K562 (cell line): ENCODE data around the gene NRP2. TPM values are rescaled to one million over a fixed set of nuclear protein-coding genes. Genes with fewer than 3 reads are reported as not detected.

Source experiments
- ATAC-seq: fragments of 200-7000 bp; cut with Tn5 transposase; 3 replicates; pipeline ENCODE4 v1.9.1; 2020; ENCODE audit warnings: moderate library complexity
- BruUV-seq: library from RNA; stranded (reverse); fragments of 400-500 nt; replicated peaks from 2 replicates; lab custom pipeline; 2021; lab: Mats Ljungman, UMichigan
- CTCF ChIA-PET: fragments of 300-600 bp; formaldehyde crosslinking; extraction: SDS; loops from one replicate; lab custom pipeline; 2021; ENCODE audit warnings: low intra/inter-chr PET ratio; lab: Yijun Ruan, JAX
- POLR2A ChIA-PET: fragments of 300-600, 350-650 bp; sonication (Branson Sonifier 250); formaldehyde crosslinking; extraction: SDS; loops from one replicate; lab custom pipeline; 2021; ENCODE audit warnings: antibody characterized with exemption, inconsistent platforms; lab: Yijun Ruan, JAX
- DNase-seq, 4 experiments: peaks; one replicate each; pipeline versions ENCODE4 v3.0.0 to v3.0.0-alpha.2; 2011 to 2018; ENCODE audit warnings: low spot score in 3 of 4, mixed read lengths in 3 of 4; ENCODE audit errors: extremely low read depth in 1 of 4
- FAIRE-seq: peaks from 2 replicates; lab custom pipeline; 2011; peaks lifted over from hg19 to GRCh38; lab: Jason Lieb, UNC
- H2AFZ ChIP-seq: 2 replicates; pipeline ENCODE4 v1.6.0; 2011; ENCODE audit warnings: low read depth, low read length, control low read depth, inconsistent platforms
- H3K27ac ChIP-seq: fragments of 200-600 bp; 3 replicates; pipeline ENCODE4 v1.8.0; 2011; ENCODE audit warnings: low read depth, mild to moderate bottlenecking, control low read depth, inconsistent platforms, low read length, moderate library complexity, mixed read lengths; ENCODE audit errors: extremely low read depth
- H3K27me3 ChIP-seq, 2 experiments: fragments of 300-600 bp in 1 of 2; 2 replicates in 1 of 2; 3 replicates in 1 of 2; pipeline versions ENCODE4 v1.6.0 to v1.8.0; 2011; ENCODE audit warnings: inconsistent platforms in 2 of 2, low read length in 2 of 2, mild to moderate bottlenecking in 1 of 2, mixed read lengths in 1 of 2, moderate library complexity in 1 of 2; ENCODE audit not compliant: control insufficient read depth in 2 of 2, insufficient read depth in 2 of 2
- H3K36me3 ChIP-seq: fragments of 300-600 bp; 3 replicates; pipeline ENCODE4 v1.8.0; 2011; ENCODE audit warnings: mild to moderate bottlenecking, low read length, inconsistent platforms; ENCODE audit not compliant: control insufficient read depth, insufficient read depth
- H3K4me1 ChIP-seq, 2 experiments: fragments of 200-600 bp in 1 of 2; replicated peaks in 1 of 2; 2 replicates in 1 of 2; 3 replicates in 1 of 2; pipeline versions ENCODE4 v1.5.1 to v1.8.0; 2011; ENCODE audit warnings: inconsistent platforms in 2 of 2, low read length in 2 of 2, mild to moderate bottlenecking in 1 of 2, mixed read lengths in 1 of 2, moderate library complexity in 1 of 2; ENCODE audit not compliant: control insufficient read depth in 2 of 2, insufficient read depth in 2 of 2
- H3K4me2 ChIP-seq: 2 replicates; pipeline ENCODE4 v1.6.1; 2011; ENCODE audit warnings: low read length, control low read depth, inconsistent platforms, mixed read lengths; ENCODE audit not compliant: insufficient read depth
- H3K4me3 ChIP-seq: fragments of 200-600 bp; sonication (generic), shearing (Covaris generic); 2 replicates; pipeline ENCODE4 v1.5.1; 2016; ENCODE audit warnings: control low read depth, inconsistent platforms
- H3K79me2 ChIP-seq: fragments of 200-600 bp; 3 replicates; pipeline ENCODE4 v1.8.0; 2011; ENCODE audit warnings: low read length, inconsistent platforms; ENCODE audit not compliant: control insufficient read depth, insufficient read depth
- H3K9ac ChIP-seq, 2 experiments: 2 replicates each; pipeline versions ENCODE4 v1.6.0 to v1.6.1; 2011; ENCODE audit warnings: low read depth in 2 of 2, low read length in 2 of 2, control low read depth in 1 of 2, inconsistent platforms in 1 of 2, mild to moderate bottlenecking in 1 of 2, mixed read lengths in 1 of 2; ENCODE audit not compliant: insufficient read depth in 1 of 2
- H3K9me1 ChIP-seq: one replicate; pipeline ENCODE4 v1.6.0; 2011; ENCODE audit warnings: inconsistent platforms, mild to moderate bottlenecking, low read length, moderate library complexity; ENCODE audit not compliant: control insufficient read depth, insufficient read depth
- H3K9me3 ChIP-seq: replicated peaks from 2 replicates; pipeline ENCODE4 v1.5.1; 2011; ENCODE audit warnings: low read depth, low read length, inconsistent platforms; ENCODE audit not compliant: control insufficient read depth, insufficient read depth
- H4K20me1 ChIP-seq: replicated peaks from 2 replicates; pipeline ENCODE4 v1.6.1; 2011; ENCODE audit warnings: low read length, inconsistent platforms, mixed read lengths; ENCODE audit not compliant: control insufficient read depth, insufficient read depth
- E4F1 ChIP-seq: fragments of 250-450 bp; sonication (Bioruptor Pico); IDR thresholded peaks from 2 replicates; pipeline ENCODE4 v1.5.0; 2021; ENCODE audit warnings: mild to moderate bottlenecking, borderline replicate concordance
- MXD1 ChIP-seq: fragments of 250-450 bp; sonication (Bioruptor Pico); IDR thresholded peaks from 2 replicates; pipeline ENCODE4 v1.8.0; 2021; ENCODE audit warnings: borderline replicate concordance, mild to moderate bottlenecking, moderate library complexity; ENCODE audit not compliant: poor library complexity, severe bottlenecking
- REST ChIP-seq, 2 experiments: fragments of 450-650 bp; formaldehyde crosslinking in 1 of 2; IDR thresholded peaks; 2 replicates each; pipeline versions ENCODE4 v1.4.0 to v1.6.1; 2014 to 2020; ENCODE audit warnings: mild to moderate bottlenecking in 2 of 2, borderline replicate concordance in 1 of 2, low read depth in 1 of 2
- WGBS: fragments of 100-300 bp; shearing (Covaris generic); methylation state at CpG from one replicate; pipeline ENCODE4 v1.1.6; 2016; ENCODE audit warnings: low coverage, mixed read lengths; ENCODE audit not compliant: insufficient coverage; ENCODE audit errors: missing lambda C conversion rate; 5-methylcytosine and 5-hydroxymethylcytosine counted together
- in situ Hi-C: fragments of 300-500 bp; cut with MboI; formaldehyde crosslinking; loops from 4 replicates; pipeline ENCODE4 v1.15.0; 2018; ENCODE audit warnings: inconsistent platforms, mixed read lengths
- intact Hi-C: fragments of 100-400 bp; cut with micrococcal nuclease; formaldehyde crosslinking; loops from 2 replicates; pipeline ENCODE4 v1.14.2; 2022
- polyA plus RNA-seq, 8 experiments: library from polyadenylated mRNA; depleted of rRNA in 4 of 8; stranded (reverse) in 5 of 8; unstranded in 3 of 8; fragments of >200 nt; fragmentation: Nextera tagmentation in 2 of 8; fragmentation: Illumina TruSeq in 1 of 8; extraction: Ambion mirVana in 2 of 8; extraction: Trizol in 1 of 8; gene quantifications; 2 replicates each; pipeline versions ENCODE4 v1.2.1 to v1.2.3, GENCODE V29; 2011 to 2014; ENCODE audit warnings: inconsistent platforms in 1 of 8, missing spikeins in 1 of 8
- total RNA-seq, 7 experiments: library from RNA; depleted of rRNA in 6 of 7; stranded (reverse); fragments of >200 nt in 6 of 7; fragmentation: Illumina TruSeq in 2 of 7; extraction: Trizol in 2 of 7; gene quantifications; 2 replicates each; pipeline versions ENCODE4 v1.2.1 to v1.2.3, GENCODE V29; 2011 to 2021; ENCODE audit warnings: low replicate concordance in 1 of 7
- TF ChIP-seq, protein P1 (sequence below): fragments of 450-650 bp; IDR thresholded peaks from 2 replicates; pipeline ENCODE4 v1.6.1; 2017; ENCODE audit warnings: mild to moderate bottlenecking, moderate library complexity

NRP2 gene
- total and polyA plus RNA-seq, 9 of the 15 experiments (the other 6 are each of a cell fraction or from before 2014, with no cell fraction given): 0.05 to 0.31 (median 0.15) TPM; not detected in 5

DNA sequence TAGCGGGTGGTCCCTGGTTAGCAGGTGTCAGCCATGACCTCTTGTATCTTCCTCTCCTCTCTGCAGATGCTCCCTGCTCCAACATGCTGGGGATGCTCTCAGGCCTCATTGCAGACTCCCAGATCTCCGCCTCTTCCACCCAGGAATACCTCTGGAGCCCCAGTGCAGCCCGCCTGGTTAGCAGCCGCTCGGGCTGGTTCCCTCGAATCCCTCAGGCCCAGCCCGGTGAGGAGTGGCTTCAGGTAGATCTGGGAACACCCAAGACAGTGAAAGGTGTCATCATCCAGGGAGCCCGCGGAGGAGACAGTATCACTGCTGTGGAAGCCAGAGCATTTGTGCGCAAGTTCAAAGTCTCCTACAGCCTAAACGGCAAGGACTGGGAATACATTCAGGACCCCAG is 60.8 kb downstream of the NRP2 start (continued):
- TF ChIP-seq, protein P1, sequence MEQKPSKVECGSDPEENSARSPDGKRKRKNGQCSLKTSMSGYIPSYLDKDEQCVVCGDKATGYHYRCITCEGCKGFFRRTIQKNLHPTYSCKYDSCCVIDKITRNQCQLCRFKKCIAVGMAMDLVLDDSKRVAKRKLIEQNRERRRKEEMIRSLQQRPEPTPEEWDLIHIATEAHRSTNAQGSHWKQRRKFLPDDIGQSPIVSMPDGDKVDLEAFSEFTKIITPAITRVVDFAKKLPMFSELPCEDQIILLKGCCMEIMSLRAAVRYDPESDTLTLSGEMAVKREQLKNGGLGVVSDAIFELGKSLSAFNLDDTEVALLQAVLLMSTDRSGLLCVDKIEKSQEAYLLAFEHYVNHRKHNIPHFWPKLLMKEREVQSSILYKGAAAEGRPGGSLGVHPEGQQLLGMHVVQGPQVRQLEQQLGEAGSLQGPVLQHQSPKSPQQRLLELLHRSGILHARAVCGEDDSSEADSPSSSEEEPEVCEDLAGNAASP: no peak

DNA sequence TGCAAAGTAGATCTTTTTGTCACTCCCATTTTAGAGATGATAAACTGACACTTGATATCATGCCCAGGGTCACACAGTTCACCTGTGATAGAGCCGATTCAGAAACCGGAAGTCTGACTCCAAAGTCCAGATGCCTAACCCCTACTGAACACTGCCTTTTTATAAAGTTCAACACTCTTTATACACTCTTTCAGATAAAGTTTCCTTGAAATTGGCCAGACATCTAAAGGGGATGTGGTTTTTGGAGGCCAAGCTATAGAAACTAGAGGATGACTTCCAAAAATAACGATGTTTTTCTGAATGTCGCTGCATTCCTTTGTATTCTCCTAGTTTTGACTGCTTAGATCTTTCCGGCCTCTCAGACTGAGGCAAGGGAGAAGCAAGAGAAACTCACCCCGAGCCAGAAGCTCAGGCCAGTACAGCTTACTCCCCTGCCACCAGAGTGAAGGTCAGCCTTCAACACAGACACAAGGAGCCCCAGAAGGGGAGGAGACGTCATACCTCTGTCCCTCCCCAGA is 61.8 kb downstream of the NRP2 start:
- CTCF ChIA-PET: no interaction called here
- no peak overlapping the region for H3K27ac ChIP-seq
- no peak overlapping the region for H2AFZ ChIP-seq
- H3K9me1 ChIP-seq: no peaks in the 10 kb centered on the region
- no peaks in the 10 kb centered on the region for H3K36me3 ChIP-seq
- H3K4me3 ChIP-seq: no peak overlapping the region
- FAIRE-seq (no peak), DNase-seq (no peak), ATAC-seq (no peak)
- H3K9me3 ChIP-seq: no peaks in the 10 kb centered on the region
- WGBS: 0% methylated on average over 7 of the region's 7 CpGs
- no peaks in the 10 kb centered on the region for H4K20me1 ChIP-seq
- intact Hi-C loops: no loop called here
- H3K27me3 ChIP-seq: peaks cover 9 to 42% of the 10 kb centered on the region in 2 experiments
- no peak overlapping the region for H3K4me2 ChIP-seq
- BruUV-seq: no TSS peak
- in situ Hi-C loops: no loop called here
- no peak overlapping the region for H3K9ac ChIP-seq
- no peaks in the 10 kb centered on the region for H3K79me2 ChIP-seq
- POLR2A ChIA-PET: interaction anchor here (0.5 kb wide), 1 partner anchor 12 kb away, joined by 4 read pairs; no protein-coding TSS in a partner anchor
- H3K4me1 ChIP-seq: no peaks in the 10 kb centered on the region
- no peak for TF ChIP-seq MXD1 (CRISPR knock-in tag)
- no peak for TF ChIP-seq REST (IDR thresholded peaks at IDR 0.05; ENCODE audit: borderline replicate concordance)
- TF ChIP-seq REST (CRISPR knock-in tag; IDR thresholded peaks at IDR 0.05; ENCODE audit: low read depth): no peak
- no peak for TF ChIP-seq E4F1
